Endodermal cell (in vitro differentiated cells): ENCODE results near the gene CASQ2. TPM values are rescaled to one million over a fixed set of nuclear protein-coding genes. Genes with fewer than 3 reads are reported as not detected.

Source experiments
- DNase-seq: peaks from one replicate; pipeline ENCODE4 v3.0.0-alpha.2; 2017
- H3K27ac ChIP-seq: 2 replicates; pipeline ENCODE4 v1.5.1; 2013; ENCODE audit warnings: mild to moderate bottlenecking, low read depth, low read length, moderate library complexity
- H3K27me3 ChIP-seq: 2 replicates; pipeline ENCODE4 v1.6.1; 2013; ENCODE audit warnings: mild to moderate bottlenecking, low read length, moderate library complexity; ENCODE audit not compliant: insufficient read depth, control insufficient read depth, poor library complexity, severe bottlenecking
- H3K36me3 ChIP-seq: 2 replicates; pipeline ENCODE4 v1.7.0; 2013; ENCODE audit warnings: mild to moderate bottlenecking, low read length, moderate library complexity; ENCODE audit not compliant: control insufficient read depth, insufficient read depth
- H3K4me1 ChIP-seq: one replicate; pipeline ENCODE4 v1.7.0; 2013; ENCODE audit warnings: low read length; ENCODE audit not compliant: control insufficient read depth, insufficient read depth
- H3K4me3 ChIP-seq: 2 replicates; pipeline ENCODE4 v1.5.1; 2013; ENCODE audit warnings: mild to moderate bottlenecking, low read length, moderate library complexity
- H3K9ac ChIP-seq: 2 replicates; pipeline ENCODE4 v1.6.1; 2013; ENCODE audit warnings: mild to moderate bottlenecking, low read length, moderate library complexity; ENCODE audit not compliant: poor library complexity, severe bottlenecking; ENCODE audit errors: extremely low read depth
- H3K9me3 ChIP-seq: 2 replicates; pipeline ENCODE4 v1.6.1; 2013; ENCODE audit warnings: mild to moderate bottlenecking, low read length, moderate library complexity; ENCODE audit not compliant: control insufficient read depth
- H3K27ac Mint-ChIP-seq: 2 replicates; pipeline ENCODE4 v1.8.0; 2020; ENCODE audit warnings: mixed read lengths
- H3K27me3 Mint-ChIP-seq: 2 replicates; pipeline ENCODE4 v1.8.0; 2021; ENCODE audit warnings: mild to moderate bottlenecking, mixed read lengths; ENCODE audit not compliant: insufficient read depth
- H3K36me3 Mint-ChIP-seq: 2 replicates; pipeline ENCODE4 v1.8.0; 2020; ENCODE audit warnings: low read depth, mixed read lengths
- H3K4me1 Mint-ChIP-seq: 2 replicates; pipeline ENCODE4 v1.8.0; 2020; ENCODE audit warnings: mixed read lengths
- H3K4me3 Mint-ChIP-seq: 2 replicates; pipeline ENCODE4 v1.8.0; 2020; ENCODE audit warnings: mild to moderate bottlenecking, moderate library complexity, mixed read lengths
- H3K9me3 Mint-ChIP-seq: 2 replicates; pipeline ENCODE4 v1.8.0; 2020; ENCODE audit warnings: mild to moderate bottlenecking, mixed read lengths
- WGBS, 2 experiments: methylation state at CpG; one replicate each; pipeline versions ENCODE4 v1.1.5 to v1.1.7; 2013; ENCODE audit warnings: missing lambda C conversion rate in 2 of 2, mixed read lengths in 1 of 2; ENCODE audit not compliant: insufficient coverage in 1 of 2, insufficient read length in 1 of 2; 5-methylcytosine and 5-hydroxymethylcytosine counted together
- total RNA-seq, 2 donors: library from RNA; stranded (reverse); fragmentation: NEBNext Ultra II Directional in 1 of 2; extraction: Animal tissue kit (Norgen Biotek cat#: 25700) in 1 of 2; gene quantifications; 2 replicates in 1 of 2; 3 replicates in 1 of 2; pipeline ENCODE4 v1.2.1, GENCODE V29; 2021
- TF ChIP-seq, protein P1 (sequence below): fragments of 200-600 bp; sonication (generic); conservative IDR thresholded peaks from 2 replicates; pipeline ENCODE4 v1.5.0; 2021; ENCODE audit warnings: antibody characterized with exemption, mild to moderate bottlenecking

The CASQ2 gene
- total RNA-seq, 2 donors from 2014 or later, result not detected

- Histone ChIP-seq H3K27me3 (no peaks in the 10 kb centered on the region), H3K27ac (no peak overlapping the region), H3K36me3 (no peaks in the 10 kb centered on the region), H3K9me3 (no peaks in the 10 kb centered on the region), H3K4me1 (no peaks in the 10 kb centered on the region), H3K4me3 (no peak overlapping the region), H3K9ac (no peak overlapping the region)
- peaks cover 2% of the 10 kb centered on the region for H3K4me1 Mint-ChIP-seq
- no peaks in the 10 kb centered on the region for H3K9me3 Mint-ChIP-seq
- 60 to 91% methylated on average over 1 of the region's 1 CpG for WGBS, 2 experiments
- no peak overlapping the region for H3K4me3 Mint-ChIP-seq
- H3K27ac Mint-ChIP-seq, result no peak overlapping the region
- H3K36me3 Mint-ChIP-seq, result no peaks in the 10 kb centered on the region
- TF ChIP-seq, protein P1, sequence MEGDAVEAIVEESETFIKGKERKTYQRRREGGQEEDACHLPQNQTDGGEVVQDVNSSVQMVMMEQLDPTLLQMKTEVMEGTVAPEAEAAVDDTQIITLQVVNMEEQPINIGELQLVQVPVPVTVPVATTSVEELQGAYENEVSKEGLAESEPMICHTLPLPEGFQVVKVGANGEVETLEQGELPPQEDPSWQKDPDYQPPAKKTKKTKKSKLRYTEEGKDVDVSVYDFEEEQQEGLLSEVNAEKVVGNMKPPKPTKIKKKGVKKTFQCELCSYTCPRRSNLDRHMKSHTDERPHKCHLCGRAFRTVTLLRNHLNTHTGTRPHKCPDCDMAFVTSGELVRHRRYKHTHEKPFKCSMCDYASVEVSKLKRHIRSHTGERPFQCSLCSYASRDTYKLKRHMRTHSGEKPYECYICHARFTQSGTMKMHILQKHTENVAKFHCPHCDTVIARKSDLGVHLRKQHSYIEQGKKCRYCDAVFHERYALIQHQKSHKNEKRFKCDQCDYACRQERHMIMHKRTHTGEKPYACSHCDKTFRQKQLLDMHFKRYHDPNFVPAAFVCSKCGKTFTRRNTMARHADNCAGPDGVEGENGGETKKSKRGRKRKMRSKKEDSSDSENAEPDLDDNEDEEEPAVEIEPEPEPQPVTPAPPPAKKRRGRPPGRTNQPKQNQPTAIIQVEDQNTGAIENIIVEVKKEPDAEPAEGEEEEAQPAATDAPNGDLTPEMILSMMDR, result no peak
- no peak for DNase-seq
- H3K27me3 Mint-ChIP-seq, result no peaks in the 10 kb centered on the region
Measured at GRCh38 chr1:115740811-115741210, 27.7 kb downstream of the CASQ2 start.

DNA sequence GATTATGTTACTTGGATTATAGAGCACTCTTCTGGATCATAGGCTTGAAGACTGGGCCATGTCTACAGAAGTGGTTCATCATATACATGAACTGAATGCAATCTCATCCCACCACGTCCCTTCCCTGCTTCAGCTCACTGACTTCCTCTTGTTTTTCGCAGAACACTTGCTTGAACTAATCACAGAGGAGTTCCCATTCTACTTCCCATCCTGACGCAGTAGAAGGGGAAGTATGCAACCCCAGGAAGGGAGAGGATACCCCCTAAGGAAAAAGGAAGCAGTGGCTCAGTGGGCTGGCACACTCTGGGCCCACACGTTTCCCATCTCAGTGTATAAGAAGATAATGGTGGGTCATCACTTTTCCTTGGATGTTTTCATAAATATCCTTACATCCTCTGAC, 36.2 kb downstream of the CASQ2 start:
- no peaks in the 10 kb centered on the region for H3K4me1 ChIP-seq
- H3K9me3 ChIP-seq, result no peaks in the 10 kb centered on the region
- no peaks in the 10 kb centered on the region for H3K27me3 ChIP-seq
- 92% methylated on average over 3 of the region's 4 CpGs; no CpG with 5 or more reads in 1 of the 2 experiments for WGBS, 2 experiments
- Mint-ChIP-seq H3K4me1 (peaks cover 2% of the 10 kb centered on the region), H3K27ac (no peak overlapping the region), H3K36me3 (no peaks in the 10 kb centered on the region), H3K9me3 (no peaks in the 10 kb centered on the region), H3K4me3 (no peak overlapping the region), H3K27me3 (no peaks in the 10 kb centered on the region)
- H3K27ac ChIP-seq, result no peak overlapping the region
- TF ChIP-seq, protein P1, result no peak
- H3K9ac ChIP-seq, result no peak overlapping the region
- no peaks in the 10 kb centered on the region for H3K36me3 ChIP-seq
- H3K4me3 ChIP-seq, result no peak overlapping the region
- DNase-seq, result no peak

- Mint-ChIP-seq H3K4me1 (no peaks in the 10 kb centered on the region), H3K36me3 (no peaks in the 10 kb centered on the region), H3K9me3 (no peaks in the 10 kb centered on the region), H3K27ac (no peak overlapping the region), H3K27me3 (no peaks in the 10 kb centered on the region), H3K4me3 (no peak overlapping the region)
- DNase-seq, result no peak
- Histone ChIP-seq H3K4me3 (no peak overlapping the region), H3K4me1 (no peaks in the 10 kb centered on the region), H3K9ac (no peak overlapping the region), H3K27ac (no peak overlapping the region), H3K36me3 (no peaks in the 10 kb centered on the region), H3K9me3 (no peaks in the 10 kb centered on the region), H3K27me3 (no peaks in the 10 kb centered on the region)
- 62 to 69% methylated on average over 3 to 4 of the region's 4 CpGs for WGBS, 2 experiments
- TF ChIP-seq, protein P1, result no peak
Measured at GRCh38 chr1:115729756-115730155, 38.8 kb downstream of the CASQ2 start.
